Neural cell (in vitro differentiated cells): ENCODE data around the gene HEATR5B. TPM values are rescaled to one million over a fixed set of nuclear protein-coding genes. Genes with fewer than 3 reads are reported as not detected.
A peak's percentile ranks its signal among the peaks of the same experiment; 100 is the strongest.

Experiments
- H2AFZ ChIP-seq: fragments of 200-600, 300-800 bp; sonication (generic), shearing (Covaris generic); 2 replicates; pipeline ENCODE4 v1.6.0; 2014; ENCODE audit warnings: low read depth, mild to moderate bottlenecking, antibody characterized with exemption, low read length, moderate library complexity
- H3F3A ChIP-seq: fragments of 200-600 bp; shearing (Covaris generic); 2 replicates; pipeline ENCODE4 v1.6.1; 2016; ENCODE audit warnings: mild to moderate bottlenecking, moderate library complexity, mixed read lengths, antibody characterized with exemption, low read length; ENCODE audit not compliant: insufficient read depth, poor library complexity, severe bottlenecking
- H3K27ac ChIP-seq: fragments of 200-600, 300-800 bp; sonication (generic), shearing (Covaris generic); 2 replicates; pipeline ENCODE4 v1.5.1; 2014; ENCODE audit warnings: mild to moderate bottlenecking, low read length, moderate library complexity
- H3K27me3 ChIP-seq: fragments of 300-800, 200-600 bp; sonication (generic), shearing (Covaris generic); 2 replicates; pipeline ENCODE4 v1.6.0; 2014; ENCODE audit warnings: mild to moderate bottlenecking, low read depth, low read length, moderate library complexity; ENCODE audit not compliant: insufficient read depth
- H3K36me3 ChIP-seq: fragments of 300-800, 200-600 bp; sonication (generic), shearing (Covaris generic); 2 replicates; pipeline ENCODE4 v1.5.1; 2014; ENCODE audit warnings: mild to moderate bottlenecking, antibody characterized with exemption, low read length, moderate library complexity; ENCODE audit not compliant: insufficient read depth
- H3K4me2 ChIP-seq: fragments of 300-800, 200-600 bp; sonication (generic), shearing (Covaris generic); 2 replicates; pipeline ENCODE4 v1.6.0; 2014; ENCODE audit warnings: mild to moderate bottlenecking, low read length
- H3K4me3 ChIP-seq: fragments of 300-800, 200-600 bp; sonication (generic), shearing (Covaris generic); 2 replicates; pipeline ENCODE4 v1.5.1; 2014; ENCODE audit warnings: mild to moderate bottlenecking, low read length, moderate library complexity
- H3K79me2 ChIP-seq: fragments of 200-600 bp; shearing (Covaris generic); replicated peaks from 2 replicates; pipeline ENCODE4 v1.6.0; 2014; ENCODE audit warnings: mild to moderate bottlenecking, low read length, moderate library complexity; ENCODE audit not compliant: insufficient read depth
- H3K9ac ChIP-seq: fragments of 300-800, 200-600 bp; sonication (generic), shearing (Covaris generic); 2 replicates; pipeline ENCODE4 v1.6.1; 2016; ENCODE audit warnings: mild to moderate bottlenecking, low read length, mixed read lengths
- H3K9me2 ChIP-seq: fragments of 200-600 bp; shearing (Covaris generic); 2 replicates; pipeline ENCODE4 v1.6.1; 2016; ENCODE audit warnings: mild to moderate bottlenecking, low read length, mixed read lengths; ENCODE audit not compliant: insufficient read depth
- H3K9me3 ChIP-seq: fragments of 200-600, 300-800 bp; sonication (generic), shearing (Covaris generic); 2 replicates; pipeline ENCODE4 v1.6.1; 2016; ENCODE audit warnings: mild to moderate bottlenecking, mixed run types, low read length, moderate library complexity, mixed read lengths
- H4K20me1 ChIP-seq: fragments of 200-600 bp; shearing (Covaris generic); 2 replicates; pipeline ENCODE4 v1.6.1; 2016; ENCODE audit warnings: mild to moderate bottlenecking, mixed run types; ENCODE audit not compliant: insufficient read depth
- CTCF ChIP-seq: fragments of 450-650 bp; IDR thresholded peaks from 2 replicates; pipeline ENCODE4 v1.5.1; 2014; ENCODE audit warnings: antibody characterized with exemption, mild to moderate bottlenecking, moderate library complexity; ENCODE audit not compliant: poor library complexity, severe bottlenecking
- EP300 ChIP-seq: fragments of 450-650 bp; conservative IDR thresholded peaks from 2 replicates; pipeline ENCODE4 v1.6.1; 2014; ENCODE audit warnings: antibody characterized with exemption, mild to moderate bottlenecking, moderate library complexity; ENCODE audit not compliant: poor library complexity, severe bottlenecking
- EZH2 ChIP-seq: fragments of 200-600, 300-800 bp; shearing (Covaris generic), sonication (generic); IDR thresholded peaks from 2 replicates; pipeline ENCODE4 v1.6.1; 2014; ENCODE audit warnings: antibody characterized with exemption, low read length, borderline replicate concordance, mild to moderate bottlenecking; ENCODE audit not compliant: insufficient read depth, poor library complexity, severe bottlenecking
- MXI1 ChIP-seq: fragments of 450-650 bp; conservative IDR thresholded peaks from 2 replicates; pipeline ENCODE4 v1.6.1; 2014; ENCODE audit warnings: antibody characterized with exemption, mild to moderate bottlenecking; ENCODE audit not compliant: poor library complexity, severe bottlenecking
- POLR2AphosphoS5 ChIP-seq: IDR thresholded peaks from 2 replicates; pipeline ENCODE4 v1.6.1; 2012
- RAD21 ChIP-seq: fragments of 450-650 bp; conservative IDR thresholded peaks from 2 replicates; pipeline ENCODE4 v1.6.1; 2014; ENCODE audit warnings: antibody characterized with exemption, mild to moderate bottlenecking, moderate library complexity
- REST ChIP-seq: IDR thresholded peaks from 2 replicates; pipeline ENCODE4 v1.6.1; 2012; ENCODE audit warnings: borderline replicate concordance
- SMC3 ChIP-seq: fragments of 450-650 bp; conservative IDR thresholded peaks from 2 replicates; pipeline ENCODE4 v1.6.1; 2014; ENCODE audit warnings: antibody characterized with exemption, mild to moderate bottlenecking, moderate library complexity; ENCODE audit not compliant: poor library complexity
- TAF1 ChIP-seq: IDR thresholded peaks from 2 replicates; pipeline ENCODE4 v1.6.1; 2012; ENCODE audit warnings: low read depth
- polyA plus RNA-seq: library from polyadenylated mRNA; depleted of rRNA; stranded (reverse); fragments of >200 nt; gene quantifications from 2 replicates; pipeline ENCODE4 v1.2.3, GENCODE V29; 2014

HEATR5B gene
- polyA plus RNA-seq, 1 donor from 2014 or later, result 46.0 TPM

DNA sequence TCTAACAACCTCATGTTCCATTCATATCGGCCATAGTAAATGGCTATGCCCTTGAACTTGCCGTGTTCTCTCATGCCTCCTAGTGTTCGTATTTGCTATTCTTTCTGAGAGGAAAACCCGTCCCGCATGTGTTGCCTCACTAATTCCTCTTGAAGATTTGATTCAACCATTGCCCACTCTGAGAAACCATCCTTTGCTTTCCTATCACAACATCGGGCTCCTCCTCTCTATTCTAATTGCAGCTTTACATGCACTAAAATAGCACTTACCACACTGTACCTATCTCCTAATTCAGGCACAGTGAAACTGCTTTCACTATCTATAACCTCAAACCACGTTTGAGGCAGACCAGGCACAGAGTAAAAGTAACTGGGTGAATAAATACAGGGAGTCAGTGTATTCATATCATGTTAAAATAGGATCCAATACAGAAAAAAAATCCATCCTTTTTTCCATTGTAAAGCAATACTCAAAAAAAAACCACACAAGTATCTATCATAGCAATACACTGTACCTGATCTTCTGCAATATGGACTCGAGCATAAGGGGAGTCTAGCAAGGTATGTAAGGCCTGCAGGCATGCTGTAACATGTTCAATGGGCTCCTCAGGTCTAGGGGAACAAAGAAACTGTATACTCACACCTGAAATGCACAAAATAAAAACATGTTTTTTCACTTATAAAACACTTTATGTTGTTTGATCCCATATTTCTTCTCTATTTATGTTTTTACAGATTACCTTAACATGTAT is 78.9 kb downstream of the HEATR5B start:
- no peak overlapping the region for H3K9ac ChIP-seq
- TF ChIP-seq TAF1, result no peak
- peak; percentile 16 for TF ChIP-seq SMC3

GRCh38 chr2:37000988-37001556 is 83.1 kb downstream of the HEATR5B start:
- no peak overlapping the region for H3K4me2 ChIP-seq
- H3K9me2 ChIP-seq, result no peaks in the 10 kb centered on the region
- H3K4me3 ChIP-seq, result no peak overlapping the region
- H3K27ac ChIP-seq, result no peak overlapping the region
- no peaks in the 10 kb centered on the region for H3K9me3 ChIP-seq
- no peaks in the 10 kb centered on the region for H3K79me2 ChIP-seq
- no peaks in the 10 kb centered on the region for H4K20me1 ChIP-seq
- no peaks in the 10 kb centered on the region for H3K27me3 ChIP-seq
- TF ChIP-seq CTCF (no peak), POLR2AphosphoS5 (no peak), MXI1 (no peak), EZH2 (no peak), RAD21 (no peak), TAF1 (no peak), SMC3 (no peak), REST (no peak), EP300 (no peak)
- H3F3A ChIP-seq, result no peaks in the 10 kb centered on the region
- no peak overlapping the region for H3K9ac ChIP-seq
- H3K36me3 ChIP-seq, result peaks cover 22% of the 10 kb centered on the region
- no peak overlapping the region for H2AFZ ChIP-seq

More for the DNA sequence above, 78.9 kb downstream of the HEATR5B start:
- Histone ChIP-seq H3K27me3 (no peaks in the 10 kb centered on the region), H3F3A (no peaks in the 10 kb centered on the region), H3K79me2 (no peaks in the 10 kb centered on the region), H3K27ac (no peak overlapping the region), H3K4me3 (no peak overlapping the region), H2AFZ (no peak overlapping the region), H4K20me1 (no peaks in the 10 kb centered on the region), H3K4me2 (no peak overlapping the region), H3K36me3 (peaks cover 20% of the 10 kb centered on the region), H3K9me2 (no peaks in the 10 kb centered on the region), H3K9me3 (no peaks in the 10 kb centered on the region)
